Hepatocyte (in vitro differentiated cells): Measurements from ENCODE around the gene SLC1A3.
"Not testable (repeated sequence)": the region's sequence is repeated elsewhere in the genome, so short reads cannot be mapped to it uniquely, and the experiment has no call there.

Source experiments
- EZH2 ChIP-seq: fragments of 200-600 bp; sonication (generic); IDR thresholded peaks from 2 replicates; pipeline ENCODE4 v1.6.1; 2016; ENCODE audit warnings: antibody characterized with exemption, mild to moderate bottlenecking, borderline replicate concordance
- TF ChIP-seq, protein P1 (sequence below): fragments of 200-600 bp; sonication (generic); IDR thresholded peaks from 2 replicates; pipeline ENCODE4 v1.5.1; 2016; ENCODE audit warnings: antibody characterized with exemption, mild to moderate bottlenecking; ENCODE audit not compliant: poor library complexity

DNA sequence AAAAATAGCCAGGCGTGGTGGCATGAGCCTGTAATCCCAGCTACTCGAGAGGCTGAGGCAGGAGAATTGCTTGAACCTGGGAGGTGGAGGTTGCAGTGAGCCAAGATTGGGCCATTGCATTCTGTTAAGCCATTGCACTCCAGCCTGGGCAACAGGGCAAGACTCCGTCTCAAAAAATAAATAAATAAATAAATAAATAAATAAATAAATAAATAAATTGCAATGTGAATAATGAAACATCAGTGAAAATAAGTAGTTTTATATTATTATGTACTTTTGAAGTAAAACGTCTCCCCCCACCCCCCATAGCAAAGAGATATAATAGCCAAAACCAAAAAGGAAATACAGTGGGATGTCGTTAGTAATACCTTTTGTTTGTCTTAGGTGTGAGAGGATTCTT lies 37.4 kb downstream of the SLC1A3 start:
- TF ChIP-seq EZH2, result not testable (repeated sequence)
- TF ChIP-seq, protein P1, sequence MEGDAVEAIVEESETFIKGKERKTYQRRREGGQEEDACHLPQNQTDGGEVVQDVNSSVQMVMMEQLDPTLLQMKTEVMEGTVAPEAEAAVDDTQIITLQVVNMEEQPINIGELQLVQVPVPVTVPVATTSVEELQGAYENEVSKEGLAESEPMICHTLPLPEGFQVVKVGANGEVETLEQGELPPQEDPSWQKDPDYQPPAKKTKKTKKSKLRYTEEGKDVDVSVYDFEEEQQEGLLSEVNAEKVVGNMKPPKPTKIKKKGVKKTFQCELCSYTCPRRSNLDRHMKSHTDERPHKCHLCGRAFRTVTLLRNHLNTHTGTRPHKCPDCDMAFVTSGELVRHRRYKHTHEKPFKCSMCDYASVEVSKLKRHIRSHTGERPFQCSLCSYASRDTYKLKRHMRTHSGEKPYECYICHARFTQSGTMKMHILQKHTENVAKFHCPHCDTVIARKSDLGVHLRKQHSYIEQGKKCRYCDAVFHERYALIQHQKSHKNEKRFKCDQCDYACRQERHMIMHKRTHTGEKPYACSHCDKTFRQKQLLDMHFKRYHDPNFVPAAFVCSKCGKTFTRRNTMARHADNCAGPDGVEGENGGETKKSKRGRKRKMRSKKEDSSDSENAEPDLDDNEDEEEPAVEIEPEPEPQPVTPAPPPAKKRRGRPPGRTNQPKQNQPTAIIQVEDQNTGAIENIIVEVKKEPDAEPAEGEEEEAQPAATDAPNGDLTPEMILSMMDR, result not testable (repeated sequence)
